HG03095 (cell line): Measurements from ENCODE around the gene PAGR1.
A peak's percentile ranks its signal among the peaks of the same experiment; 100 is the strongest.

ENCODE experiments used
- ATAC-seq: cut with Tn5 transposase; IDR thresholded peaks from one replicate; pipeline ENCODE4 v1.9.1; 2021; ENCODE audit warnings: moderate library complexity; ENCODE audit not compliant: unreplicated experiment

Gene PAGR1

GRCh38 chr16:29834079-29834478 lies 18.1 kb downstream of the PAGR1 start:
- ATAC-seq: no peak

DNA sequence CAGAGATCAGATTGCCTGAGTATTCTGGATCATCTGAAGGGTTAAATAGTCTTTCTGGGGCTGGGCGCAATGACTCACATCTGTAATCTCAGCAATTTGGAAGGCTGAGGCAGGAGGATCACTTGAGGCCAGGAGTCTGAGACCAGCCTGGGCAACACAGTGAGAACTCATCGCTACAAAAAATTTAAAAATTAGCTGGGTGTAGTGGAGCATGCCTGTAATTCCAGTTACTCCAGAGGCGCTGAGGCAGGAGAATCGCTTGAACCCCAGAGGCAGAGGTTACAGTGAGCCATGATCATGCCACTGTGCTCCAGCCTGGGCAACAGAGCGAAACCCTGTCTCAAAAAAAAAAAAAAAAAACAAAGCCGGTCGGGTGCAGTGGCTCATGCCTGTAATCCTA lies 20.0 kb downstream of the PAGR1 start:
- ATAC-seq: no peak

GRCh38 chr16:29836623-29837022 lies 20.7 kb downstream of the PAGR1 start:
- ATAC-seq: no peak

DNA sequence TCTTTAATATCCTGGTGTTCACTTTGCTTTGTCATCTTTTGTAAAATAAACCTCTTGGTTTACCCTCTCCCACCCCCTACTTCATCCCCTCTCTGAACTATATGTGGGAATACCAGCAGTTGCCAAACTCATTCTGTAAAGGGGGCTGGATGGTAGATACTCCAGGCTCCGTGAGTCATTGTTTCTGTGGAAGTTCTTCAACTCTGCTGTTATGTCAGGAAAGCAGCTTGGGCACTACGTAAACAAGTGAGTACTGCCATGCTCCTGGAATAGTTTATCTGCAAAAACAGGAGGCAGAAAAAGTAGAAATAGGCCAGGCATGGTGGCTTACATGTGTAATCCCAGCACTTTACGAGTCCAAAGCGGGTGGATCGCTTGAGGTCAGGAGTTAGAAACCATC lies 21.9 kb downstream of the PAGR1 start:
- ATAC-seq: no peak

GRCh38 chr16:29839822-29840221 lies 23.9 kb downstream of the PAGR1 start:
- ATAC-seq: no peak

GRCh38 chr16:29840240-29840639 lies 24.3 kb downstream of the PAGR1 start:
- ATAC-seq: no peak

DNA sequence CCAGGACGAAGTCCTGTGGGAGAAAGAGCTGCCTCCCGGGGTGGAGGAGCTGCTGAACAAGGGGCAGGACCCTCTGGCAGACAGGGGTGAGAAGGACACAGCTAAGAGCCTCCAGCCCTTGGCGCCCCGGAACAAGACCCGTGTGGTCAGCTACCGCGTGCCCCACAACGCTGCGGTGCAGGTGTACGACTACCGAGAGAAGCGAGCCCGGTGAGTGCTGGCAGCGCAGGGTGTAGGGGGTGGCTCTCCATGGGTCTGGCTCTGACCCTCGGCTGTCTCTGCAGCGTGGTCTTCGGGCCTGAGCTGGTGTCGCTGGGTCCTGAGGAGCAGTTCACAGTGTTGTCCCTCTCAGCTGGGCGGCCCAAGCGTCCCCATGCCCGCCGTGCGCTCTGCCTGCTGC lies 25.7 kb downstream of the PAGR1 start:
- no peak for ATAC-seq

DNA sequence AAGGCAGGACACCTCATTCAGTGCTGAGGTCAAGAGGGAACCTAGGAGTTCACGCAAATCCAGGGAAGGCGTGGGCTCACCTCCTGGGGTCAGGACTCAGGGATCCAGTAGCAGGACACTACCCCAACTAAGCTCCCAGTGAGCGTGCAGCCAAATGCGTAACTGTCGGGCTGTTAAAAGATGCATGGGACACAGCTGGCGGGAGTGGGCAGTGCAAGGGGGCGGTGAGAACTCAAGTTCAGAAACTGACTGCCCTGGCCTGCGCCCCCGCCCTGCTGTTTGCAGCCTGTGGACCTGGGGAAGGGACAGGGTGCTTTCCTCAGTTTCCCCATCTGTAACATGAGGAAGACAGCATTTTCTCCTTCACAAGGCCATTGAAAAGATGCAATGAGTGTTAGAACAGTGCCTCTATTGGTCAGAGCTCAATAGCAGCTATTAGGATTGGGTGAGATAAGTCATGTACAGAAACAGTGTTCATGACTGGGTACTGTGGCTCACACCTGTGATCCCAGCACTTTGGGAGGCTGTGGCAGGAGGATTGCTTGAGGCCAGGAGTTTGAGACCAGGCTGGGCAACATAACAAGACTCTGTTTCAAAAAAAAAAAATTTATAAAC lies 26.9 kb downstream of the PAGR1 start:
- ATAC-seq: no peak

DNA sequence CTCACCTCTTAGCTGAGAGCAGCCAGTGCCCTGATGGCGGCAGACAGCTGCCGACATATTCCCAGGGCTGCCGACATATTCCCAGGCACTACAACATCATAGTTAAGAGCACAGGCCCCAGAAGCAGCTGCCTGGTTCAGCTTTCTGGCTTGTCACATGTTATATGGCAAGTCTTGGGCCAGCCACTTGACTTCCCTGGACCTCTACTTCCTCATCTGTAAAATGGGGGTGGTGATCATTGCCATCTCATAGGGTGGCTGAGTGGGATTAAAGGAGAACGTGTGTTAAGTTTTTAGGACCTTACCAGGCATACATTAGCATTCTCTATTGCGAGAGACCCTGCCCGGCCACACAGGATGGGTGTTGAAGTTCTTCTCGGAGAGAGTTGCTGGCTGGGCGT lies 28.0 kb downstream of the PAGR1 start:
- no peak for ATAC-seq

DNA sequence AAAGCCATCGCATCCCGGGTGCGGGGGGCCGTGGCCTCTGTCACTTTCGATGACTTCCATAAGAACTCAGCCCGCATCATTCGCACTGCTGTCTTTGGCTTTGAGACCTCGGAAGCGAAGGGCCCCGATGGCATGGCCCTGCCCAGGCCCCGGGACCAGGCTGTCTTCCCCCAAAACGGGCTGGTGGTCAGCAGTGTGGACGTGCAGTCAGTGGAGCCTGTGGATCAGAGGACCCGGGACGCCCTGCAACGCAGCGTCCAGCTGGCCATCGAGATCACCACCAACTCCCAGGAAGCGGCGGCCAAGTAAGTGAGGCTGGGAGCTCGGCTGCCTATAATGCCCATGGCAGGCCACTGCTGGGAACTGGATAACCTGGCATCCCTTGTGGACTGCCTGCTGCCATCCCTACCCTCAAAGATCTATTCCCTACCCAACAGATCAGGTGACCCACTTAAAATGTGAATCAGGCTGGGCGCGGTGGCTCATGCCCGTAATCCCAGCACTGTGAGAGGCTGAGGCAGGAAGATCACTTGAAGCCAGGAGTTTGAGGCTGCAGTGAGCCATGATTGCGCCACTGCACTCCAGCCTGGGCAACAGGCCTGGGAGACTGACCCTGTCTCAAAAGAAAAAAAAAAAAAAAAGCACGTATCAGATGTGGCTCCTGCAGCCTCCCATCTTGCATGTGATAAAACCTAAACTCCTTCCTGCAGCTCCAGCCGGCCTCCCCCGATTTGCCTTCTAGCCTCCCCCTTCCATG lies 28.8 kb downstream of the PAGR1 start:
- no peak for ATAC-seq

DNA sequence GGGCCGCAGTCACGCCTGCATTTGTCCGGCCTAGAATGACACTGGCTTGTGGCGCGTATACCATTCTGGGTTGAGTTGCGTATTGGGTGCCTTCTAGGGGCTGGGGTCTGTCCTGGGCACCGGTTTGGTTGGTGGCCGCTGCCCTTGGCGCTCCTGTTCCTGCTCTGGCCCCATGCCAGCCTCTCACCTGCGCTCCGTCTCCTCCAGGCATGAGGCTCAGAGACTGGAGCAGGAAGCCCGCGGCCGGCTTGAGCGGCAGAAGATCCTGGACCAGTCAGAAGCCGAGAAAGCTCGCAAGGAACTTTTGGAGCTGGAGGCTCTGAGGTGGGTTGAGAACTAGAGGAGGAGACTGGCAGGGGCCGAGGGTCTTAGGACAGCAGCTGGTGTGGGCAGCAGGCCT lies 29.7 kb downstream of the PAGR1 start:
- ATAC-seq: no peak

DNA sequence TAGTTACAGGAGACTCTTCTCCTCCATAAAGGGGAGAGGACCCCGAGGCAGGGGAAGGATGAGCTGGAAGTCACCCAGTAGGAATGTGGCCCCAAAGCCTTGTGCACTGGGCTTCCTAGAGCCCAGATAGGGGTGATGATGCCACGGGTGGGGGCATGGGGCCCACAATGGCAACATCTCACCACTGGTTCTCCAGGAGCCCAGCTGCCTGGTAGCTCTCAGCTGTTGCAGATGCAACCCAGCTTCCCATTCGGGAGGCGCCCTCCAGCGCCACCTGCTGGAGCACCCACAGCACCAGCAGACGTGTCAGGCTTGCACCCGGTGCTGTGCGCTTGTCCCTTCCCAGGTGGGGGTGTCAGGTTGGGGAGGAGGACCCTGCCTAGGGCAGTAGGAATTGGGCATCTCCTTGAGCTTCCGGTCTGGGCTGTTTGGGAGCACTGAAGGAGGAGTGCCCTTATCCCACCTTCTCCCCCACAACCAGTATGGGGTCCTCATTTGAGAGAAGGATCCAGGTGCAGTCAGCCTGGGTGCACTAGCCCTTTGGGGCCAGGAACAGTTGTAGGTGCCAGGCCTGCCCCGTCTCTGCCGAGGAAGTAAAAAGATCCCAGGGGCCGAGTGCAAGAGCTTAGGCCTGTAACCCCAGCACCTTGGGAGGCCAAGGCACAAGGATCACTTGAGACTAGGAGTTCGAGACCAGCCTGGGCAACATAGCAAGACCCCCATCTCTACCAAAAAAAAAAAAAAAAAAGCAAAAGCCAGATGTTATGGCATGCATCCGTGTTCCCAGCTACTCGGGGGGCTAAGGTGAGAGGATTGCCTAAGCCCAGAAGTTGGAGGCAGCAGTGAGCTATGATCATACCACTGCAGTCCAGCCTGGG lies 32.7 kb downstream of the PAGR1 start:
- peak; percentile 60 for ATAC-seq

GRCh38 chr16:29849505-29849904 lies 33.6 kb downstream of the PAGR1 start:
- ATAC-seq: no peak

DNA sequence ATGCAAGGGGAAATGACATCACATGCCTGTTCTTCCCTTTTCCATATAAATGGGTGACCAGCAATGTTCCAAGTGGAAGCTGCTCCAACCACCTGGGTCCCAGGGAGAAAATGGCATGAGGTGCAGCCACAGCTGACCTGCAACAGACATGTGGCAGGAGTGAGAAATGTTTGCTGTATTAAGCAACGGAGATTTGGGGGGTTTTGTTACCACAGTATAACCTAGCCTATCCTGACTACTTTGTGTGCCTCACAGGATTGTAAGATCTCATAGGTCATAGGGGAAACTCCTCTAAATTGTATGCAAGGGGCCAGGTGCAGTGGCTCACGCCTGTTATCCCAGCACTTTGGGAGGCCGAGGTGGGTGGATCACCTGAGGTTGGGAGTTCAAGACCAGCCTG lies 35.0 kb downstream of the PAGR1 start:
- ATAC-seq: no peak

GRCh38 chr16:29852654-29853053 lies 36.7 kb downstream of the PAGR1 start:
- ATAC-seq: no peak

DNA sequence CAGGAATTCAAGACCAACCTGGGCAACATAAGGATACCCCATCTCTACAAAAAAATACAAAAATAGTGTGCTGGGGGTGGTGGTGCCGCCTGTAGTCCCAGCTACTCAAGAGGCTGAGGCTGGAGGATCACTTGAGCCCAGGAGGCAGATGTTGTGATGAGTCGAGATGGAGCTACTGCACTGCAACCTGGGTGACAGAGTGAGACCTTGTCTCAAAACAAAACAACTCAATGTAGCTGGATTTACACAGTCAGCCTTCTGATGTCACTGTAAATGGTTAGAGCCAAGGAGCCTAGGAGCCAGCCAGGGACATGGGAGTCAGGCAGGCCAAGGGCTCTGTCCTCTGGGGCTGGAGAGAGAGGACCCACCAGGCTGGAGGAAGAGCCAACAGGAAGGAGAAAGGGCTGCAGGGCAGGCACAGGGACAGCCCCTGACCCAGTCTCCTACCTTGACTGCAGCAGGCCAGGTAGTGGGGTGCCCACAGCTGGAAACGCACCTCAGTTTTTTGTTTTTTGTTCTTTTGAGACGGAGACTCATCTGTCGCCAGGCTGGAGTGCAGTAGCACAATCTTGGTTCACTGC lies 38.7 kb downstream of the PAGR1 start:
- ATAC-seq: no peak

GRCh38 chr16:29857133-29857760 lies 41.3 kb downstream of the PAGR1 start:
- ATAC-seq: no peak

GRCh38 chr16:29858149-29858849 lies 42.3 kb downstream of the PAGR1 start:
- ATAC-seq: no peak

- no peak for ATAC-seq
Measured at GRCh38 chr16:29858974-29859373, 43.0 kb downstream of the PAGR1 start.

DNA sequence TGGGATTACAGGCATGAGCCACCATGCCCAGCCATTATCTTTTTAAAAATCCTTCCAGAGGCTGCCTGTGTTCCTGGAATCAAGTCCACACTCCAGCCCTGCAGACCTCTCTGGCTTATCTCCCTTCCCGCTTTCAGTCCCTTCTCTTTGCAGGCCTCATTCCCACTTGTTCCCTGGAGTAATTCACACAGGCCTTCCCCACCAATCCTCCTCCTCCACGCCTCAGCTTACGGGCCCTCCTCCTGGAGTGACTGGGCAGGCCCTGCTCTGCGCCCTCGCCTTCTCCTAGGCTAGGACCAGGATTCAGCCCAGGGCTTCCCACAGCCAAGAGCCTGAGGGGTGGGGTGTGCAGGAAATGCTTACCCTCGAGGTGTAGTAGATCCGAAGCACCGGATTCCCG lies 44.3 kb downstream of the PAGR1 start:
- no peak for ATAC-seq
